CD14-positive monocyte (primary cell): ENCODE data around the gene LIPA. TPM values are rescaled to one million over a fixed set of nuclear protein-coding genes. Genes with fewer than 3 reads are reported as not detected.

Experiments
- DNase-seq, 3 donors: peaks; one replicate each; pipeline ENCODE4 v3.0.0-alpha.2; 2011 to 2022
- H2AFZ ChIP-seq: 2 replicates; pipeline ENCODE4 v1.6.0; 2012; ENCODE audit warnings: mild to moderate bottlenecking, low read depth, low read length, inconsistent platforms; ENCODE audit not compliant: insufficient read depth, poor library complexity, severe bottlenecking
- H3K27ac ChIP-seq, 2 donors: 1 replicate in 1 of 2; 2 replicates in 1 of 2; pipeline ENCODE4 v1.5.1; 2012 to 2013; ENCODE audit warnings: low read length in 2 of 2, control low read depth in 1 of 2, inconsistent platforms in 1 of 2, low read depth in 1 of 2, mild to moderate bottlenecking in 1 of 2
- H3K27me3 ChIP-seq, 2 donors: one replicate each; pipeline versions ENCODE4 v1.6.0 to v1.6.1; 2011 to 2013; ENCODE audit warnings: low read length in 2 of 2; ENCODE audit not compliant: control insufficient read depth in 2 of 2, insufficient read depth in 2 of 2
- H3K36me3 ChIP-seq, 2 donors: replicated peaks in 1 of 2; 1 replicate in 1 of 2; 2 replicates in 1 of 2; pipeline versions ENCODE4 v1.5.1 to v1.6.1; 2012 to 2013; ENCODE audit warnings: low read length in 2 of 2, control low read depth in 1 of 2, inconsistent platforms in 1 of 2, mild to moderate bottlenecking in 1 of 2; ENCODE audit not compliant: insufficient read depth in 2 of 2, control insufficient read depth in 1 of 2
- H3K4me1 ChIP-seq, 2 donors: 1 replicate in 1 of 2; 2 replicates in 1 of 2; pipeline versions ENCODE4 v1.5.1 to v1.6.1; 2012 to 2013; ENCODE audit warnings: low read length in 2 of 2, control low read depth in 1 of 2, inconsistent platforms in 1 of 2, mild to moderate bottlenecking in 1 of 2, moderate library complexity in 1 of 2; ENCODE audit not compliant: insufficient read depth in 2 of 2, control insufficient read depth in 1 of 2
- H3K4me2 ChIP-seq: replicated peaks from 2 replicates; pipeline ENCODE3; 2012; ENCODE audit warnings: low read length, moderate library complexity, mild to moderate bottlenecking; ENCODE audit not compliant: poor library complexity, severe bottlenecking; ENCODE audit errors: extremely low read depth
- H3K4me3 ChIP-seq, 3 experiments: fragments of 200-600 bp in 1 of 3; sonication (generic) in 1 of 3; replicated peaks in 1 of 3; 1 replicate in 2 of 3; 2 replicates in 1 of 3; pipeline ENCODE4 v1.5.1; 2011 to 2013; ENCODE audit warnings: low read length in 3 of 3, mild to moderate bottlenecking in 3 of 3, control low read depth in 2 of 3, low read depth in 2 of 3, inconsistent platforms in 1 of 3, moderate library complexity in 1 of 3
- H3K79me2 ChIP-seq: 2 replicates; pipeline ENCODE4 v1.6.0; 2012; ENCODE audit warnings: mild to moderate bottlenecking, control low read depth, inconsistent platforms, low read length, moderate library complexity; ENCODE audit not compliant: insufficient read depth
- H3K9ac ChIP-seq: 2 replicates; pipeline ENCODE4 v1.6.0; 2017; ENCODE audit warnings: low read length, mild to moderate bottlenecking; ENCODE audit not compliant: insufficient read depth, poor library complexity, severe bottlenecking
- H3K9me3 ChIP-seq, 2 donors: replicated peaks in 1 of 2; 1 replicate in 1 of 2; 2 replicates in 1 of 2; pipeline versions ENCODE4 v1.5.1 to v1.6.1; 2012 to 2013; ENCODE audit warnings: low read length in 2 of 2, control low read depth in 1 of 2; ENCODE audit not compliant: control insufficient read depth in 1 of 2, insufficient read depth in 1 of 2
- H4K20me1 ChIP-seq: 2 replicates; pipeline ENCODE4 v1.6.0; 2012; ENCODE audit warnings: mild to moderate bottlenecking, low read length, control low read depth, moderate library complexity; ENCODE audit not compliant: insufficient read depth
- H3K27ac Mint-ChIP-seq, 7 donors: one replicate each; pipeline ENCODE4 v1.8.0; 2020; ENCODE audit warnings: mild to moderate bottlenecking in 7 of 7, mixed read lengths in 7 of 7, moderate library complexity in 6 of 7, inconsistent platforms in 2 of 7
- H3K27me3 Mint-ChIP-seq, 3 donors: one replicate each; pipeline ENCODE4 v1.8.0; 2021 to 2022; ENCODE audit warnings: low read depth in 3 of 3, mild to moderate bottlenecking in 3 of 3, mixed read lengths in 3 of 3, moderate library complexity in 3 of 3, inconsistent platforms in 1 of 3
- H3K36me3 Mint-ChIP-seq, 2 donors: one replicate each; pipeline ENCODE4 v1.8.0; 2020; ENCODE audit warnings: mixed read lengths in 2 of 2, inconsistent platforms in 1 of 2, mild to moderate bottlenecking in 1 of 2
- H3K4me1 Mint-ChIP-seq: one replicate; pipeline ENCODE4 v1.8.0; 2020; ENCODE audit warnings: mild to moderate bottlenecking, mixed read lengths
- H3K4me3 Mint-ChIP-seq, 2 donors: one replicate each; pipeline ENCODE4 v1.8.0; 2020; ENCODE audit warnings: mild to moderate bottlenecking in 2 of 2, mixed read lengths in 2 of 2, moderate library complexity in 1 of 2
- H3K9me3 Mint-ChIP-seq, 7 donors: one replicate each; pipeline ENCODE4 v1.8.0; 2020 to 2022; ENCODE audit warnings: mixed read lengths in 7 of 7, mild to moderate bottlenecking in 6 of 7, moderate library complexity in 6 of 7, inconsistent platforms in 2 of 7
- WGBS: methylation state at CpG from one replicate; pipeline ENCODE4 v1.1.5; 2013; ENCODE audit warnings: missing lambda C conversion rate; ENCODE audit not compliant: insufficient coverage; 5-methylcytosine and 5-hydroxymethylcytosine counted together
- intact Hi-C, 2 donors: fragments of 100-400 bp; cut with micrococcal nuclease; formaldehyde crosslinking; loops; one replicate each; pipeline versions ENCODE4 v1.15.0 to v1.15.1; 2023
- polyA plus RNA-seq, 3 donors: library from polyadenylated mRNA; depleted of rRNA in 1 of 3; unstranded in 2 of 3; stranded (reverse) in 1 of 3; fragments of 300-500 nt in 2 of 3; fragments of >200 nt in 1 of 3; fragmentation: Illumina TruSeq in 2 of 3; gene quantifications; 1 replicate in 2 of 3; 2 replicates in 1 of 3; pipeline ENCODE4 v1.2.3, GENCODE V29; 2012 to 2021
- TF ChIP-seq, protein P1 (sequence below): fragments of 200-600 bp; IDR thresholded peaks from one replicate; pipeline ENCODE4 v1.8.0; 2022; ENCODE audit warnings: antibody characterized with exemption, mild to moderate bottlenecking

Gene LIPA
- polyA plus RNA-seq, 3 donors = 37.4 to 353 (median 289) TPM

GRCh38 chr10:89256962-89257361 lies 5.4 kb upstream of the LIPA start:
- Histone ChIP-seq H3K79me2 (no peaks in the 10 kb centered on the region), H3K9ac (no peak overlapping the region), H3K9me3 (peaks cover 0 to 13% of the 10 kb centered on the region in 2 donors), H3K36me3 (no peaks in the 10 kb centered on the region), H3K4me2 (no peak overlapping the region), H3K4me3 (no peak overlapping the region), H3K4me1 (peaks cover 44 to 54% of the 10 kb centered on the region in 2 donors), H3K27ac (peak overlapping the region in 1 of 2 donors; percentile 87), H3K27me3 (no peaks in the 10 kb centered on the region), H4K20me1 (no peaks in the 10 kb centered on the region), H2AFZ (no peak overlapping the region)
- no peak overlapping the region for H3K4me3 Mint-ChIP-seq
- no peak for DNase-seq
- TF ChIP-seq, protein P1, sequence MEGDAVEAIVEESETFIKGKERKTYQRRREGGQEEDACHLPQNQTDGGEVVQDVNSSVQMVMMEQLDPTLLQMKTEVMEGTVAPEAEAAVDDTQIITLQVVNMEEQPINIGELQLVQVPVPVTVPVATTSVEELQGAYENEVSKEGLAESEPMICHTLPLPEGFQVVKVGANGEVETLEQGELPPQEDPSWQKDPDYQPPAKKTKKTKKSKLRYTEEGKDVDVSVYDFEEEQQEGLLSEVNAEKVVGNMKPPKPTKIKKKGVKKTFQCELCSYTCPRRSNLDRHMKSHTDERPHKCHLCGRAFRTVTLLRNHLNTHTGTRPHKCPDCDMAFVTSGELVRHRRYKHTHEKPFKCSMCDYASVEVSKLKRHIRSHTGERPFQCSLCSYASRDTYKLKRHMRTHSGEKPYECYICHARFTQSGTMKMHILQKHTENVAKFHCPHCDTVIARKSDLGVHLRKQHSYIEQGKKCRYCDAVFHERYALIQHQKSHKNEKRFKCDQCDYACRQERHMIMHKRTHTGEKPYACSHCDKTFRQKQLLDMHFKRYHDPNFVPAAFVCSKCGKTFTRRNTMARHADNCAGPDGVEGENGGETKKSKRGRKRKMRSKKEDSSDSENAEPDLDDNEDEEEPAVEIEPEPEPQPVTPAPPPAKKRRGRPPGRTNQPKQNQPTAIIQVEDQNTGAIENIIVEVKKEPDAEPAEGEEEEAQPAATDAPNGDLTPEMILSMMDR = no peak
- peak overlapping the region in 4 of 7 donors; percentile 13 to 99 (median 87) for H3K27ac Mint-ChIP-seq
- H3K9me3 Mint-ChIP-seq = peaks cover 5 to 13% (median 7%) of the 10 kb centered on the region in 7 donors
- H3K27me3 Mint-ChIP-seq = no peaks in the 10 kb centered on the region
- 100% methylated on average over 1 of the region's 1 CpG for WGBS
- H3K4me1 Mint-ChIP-seq = peaks cover 38% of the 10 kb centered on the region
- H3K36me3 Mint-ChIP-seq = no peaks in the 10 kb centered on the region
- intact Hi-C loops = loop anchor here in 1 of 2 donors (5.0 kb wide), 1 partner anchor 45 kb away; the partner anchor contains the start of gene IFIT2

- no peaks in the 10 kb centered on the region for H3K27me3 Mint-ChIP-seq
- intact Hi-C loops = loop anchor here in 1 of 2 donors (5.0 kb wide), 1 partner anchor 46 kb away; the partner anchor contains the start of gene IFIT2
- TF ChIP-seq, protein P1 = no peak
- H3K4me2 ChIP-seq = peak overlapping the region; percentile 56
- H3K4me3 Mint-ChIP-seq = peak overlapping the region in 1 of 2 donors; percentile 76
- no peaks in the 10 kb centered on the region for H3K27me3 ChIP-seq
- no peak overlapping the region for H3K9ac ChIP-seq
- WGBS = 14% methylated on average over 2 of the region's 3 CpGs
- H3K4me3 ChIP-seq = peak overlapping the region in 1 of 3 experiments; percentile 42
- peaks cover 4% of the 10 kb centered on the region for H3K79me2 ChIP-seq
- no peaks in the 10 kb centered on the region for H3K36me3 ChIP-seq
- H3K4me1 Mint-ChIP-seq = peaks cover 39% of the 10 kb centered on the region
- H3K9me3 Mint-ChIP-seq = peaks cover 5 to 13% (median 7%) of the 10 kb centered on the region in 7 donors
- H3K27ac ChIP-seq = peak overlapping the region; percentile 80 to 87
- peaks cover 44 to 60% of the 10 kb centered on the region in 2 donors for H3K4me1 ChIP-seq
- H4K20me1 ChIP-seq = no peaks in the 10 kb centered on the region
- no peak overlapping the region for H2AFZ ChIP-seq
- no peaks in the 10 kb centered on the region for H3K36me3 Mint-ChIP-seq
- H3K9me3 ChIP-seq = peaks cover 0 to 13% of the 10 kb centered on the region in 2 donors
- peak overlapping the region; percentile 95 to 99 (median 97) for H3K27ac Mint-ChIP-seq
- peak; percentile 68 to 81 (median 81) for DNase-seq
Measured at GRCh38 chr10:89256340-89256739, 4.8 kb upstream of the LIPA start.
